ENCODE measurements around the gene SPON1.

SPON1 gene

DNA sequence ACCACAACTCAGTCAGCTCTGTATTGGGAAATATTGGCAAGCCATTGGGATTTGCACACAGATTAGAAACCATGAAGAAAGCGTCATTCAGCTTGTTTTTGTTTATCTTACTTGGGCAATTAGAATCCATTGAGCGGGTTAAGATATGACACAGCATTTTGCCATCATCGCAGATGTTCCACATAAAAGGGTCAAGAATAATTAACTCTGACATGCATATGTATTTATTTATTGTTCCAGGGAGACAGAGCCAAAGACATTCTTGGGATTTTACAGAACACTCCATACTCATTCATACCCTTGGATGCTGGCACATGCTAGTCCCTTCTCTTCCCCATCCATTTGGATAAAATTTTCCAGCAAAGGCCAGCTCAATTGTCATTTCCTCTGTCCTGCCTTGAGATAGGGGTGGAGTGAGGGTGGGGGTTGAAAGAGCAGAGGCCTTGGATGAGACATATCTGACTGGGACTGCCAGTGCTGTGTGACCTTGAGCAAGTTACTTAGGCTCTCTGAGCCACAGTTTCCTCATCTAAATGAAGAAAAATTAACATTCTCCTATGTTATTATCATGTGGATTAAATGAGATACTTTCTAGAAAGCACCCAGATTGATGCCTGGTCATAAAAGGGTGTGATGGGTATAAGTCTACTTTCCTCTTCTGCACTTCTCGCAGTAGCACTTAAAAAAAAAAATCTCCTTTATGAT lies 216.7 kb downstream of the SPON1 start:
- DNase-seq = no peak

DNA sequence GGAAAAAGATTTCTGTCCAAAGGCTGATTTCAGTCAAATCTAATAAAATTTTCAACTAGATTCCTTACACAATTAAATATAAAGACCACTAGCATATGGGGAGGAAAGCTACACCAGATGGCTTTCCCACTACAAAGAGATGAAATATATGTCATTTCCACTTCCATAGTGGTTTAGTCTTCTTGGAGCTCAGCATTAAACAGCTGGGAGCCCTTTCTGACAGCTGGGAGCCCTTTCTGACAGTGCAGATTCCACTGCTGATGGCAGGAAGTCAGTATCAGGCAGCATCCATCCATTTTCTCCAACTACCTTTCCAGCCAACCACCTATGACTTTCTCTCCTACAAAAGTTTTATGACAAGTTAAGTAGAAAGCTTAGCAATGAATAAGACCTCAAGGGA lies 218.6 kb downstream of the SPON1 start:
- no peak for DNase-seq

DNA sequence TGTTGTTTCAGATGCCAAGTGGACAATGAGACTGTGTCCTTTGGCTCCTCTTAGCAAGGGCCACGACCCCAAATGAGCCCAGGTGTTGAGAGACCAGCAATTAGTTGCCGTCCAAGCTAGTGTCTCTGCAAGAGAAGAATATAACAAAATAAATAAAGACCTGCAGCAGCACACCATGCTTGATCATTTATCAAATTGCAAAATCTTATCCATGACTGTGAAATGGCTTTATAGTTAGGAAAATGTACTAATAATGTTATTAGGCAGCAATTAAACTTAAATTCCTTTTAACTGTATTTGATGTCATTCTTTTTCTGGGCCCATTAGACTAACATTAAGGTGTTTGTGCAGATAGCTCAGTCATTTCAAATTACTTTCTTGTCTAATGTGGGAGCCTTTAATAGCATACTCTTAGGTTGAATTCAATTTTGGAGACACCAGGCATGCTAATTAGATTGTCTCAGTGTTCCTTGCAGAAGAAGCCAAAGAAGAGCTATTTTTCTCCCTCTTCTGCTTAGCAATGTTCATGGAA lies 220.4 kb downstream of the SPON1 start:
- DNase-seq = no peak

DNA sequence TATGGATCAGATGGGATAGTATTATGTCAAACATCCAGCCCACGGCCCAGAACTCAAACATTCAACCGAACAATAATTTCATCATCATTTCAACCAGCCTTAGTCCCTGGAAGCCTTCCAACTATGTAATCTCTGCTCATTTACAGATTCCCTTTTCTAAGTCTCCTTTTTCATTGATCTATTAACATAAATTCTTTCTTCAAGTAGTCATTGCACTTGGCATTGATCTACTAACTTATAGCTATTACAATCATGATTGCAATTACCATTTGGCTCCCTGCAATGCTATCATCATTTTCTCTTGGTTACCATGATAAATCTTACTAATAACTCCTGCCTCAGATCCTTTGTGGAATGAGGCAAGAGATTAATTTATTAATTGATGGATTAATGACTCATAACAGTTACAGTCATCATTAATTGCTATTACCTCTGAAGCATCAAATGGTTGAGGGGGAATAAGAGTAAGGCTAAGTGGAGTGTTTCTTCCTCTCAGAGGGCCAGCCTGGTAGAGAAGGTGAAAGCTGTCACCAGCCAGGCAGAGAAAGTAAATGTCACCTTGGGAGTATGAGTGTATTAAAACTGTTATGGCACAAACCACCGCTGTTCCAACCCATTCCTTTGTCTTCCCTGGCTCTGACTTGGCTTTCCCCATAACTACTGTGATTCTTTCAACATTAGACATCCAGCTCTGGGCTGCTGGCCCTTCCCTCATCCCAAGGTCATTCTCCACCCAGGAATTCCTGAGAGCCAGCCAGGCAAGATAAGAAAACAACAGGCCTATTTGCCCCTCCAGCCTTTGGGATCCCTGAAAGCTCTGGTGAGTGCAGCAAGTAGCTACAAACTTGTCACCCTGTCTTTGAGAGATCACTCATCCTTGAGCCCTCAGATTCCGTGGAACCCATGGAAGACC lies 221.8 kb downstream of the SPON1 start:
- no peak for DNase-seq

DNA sequence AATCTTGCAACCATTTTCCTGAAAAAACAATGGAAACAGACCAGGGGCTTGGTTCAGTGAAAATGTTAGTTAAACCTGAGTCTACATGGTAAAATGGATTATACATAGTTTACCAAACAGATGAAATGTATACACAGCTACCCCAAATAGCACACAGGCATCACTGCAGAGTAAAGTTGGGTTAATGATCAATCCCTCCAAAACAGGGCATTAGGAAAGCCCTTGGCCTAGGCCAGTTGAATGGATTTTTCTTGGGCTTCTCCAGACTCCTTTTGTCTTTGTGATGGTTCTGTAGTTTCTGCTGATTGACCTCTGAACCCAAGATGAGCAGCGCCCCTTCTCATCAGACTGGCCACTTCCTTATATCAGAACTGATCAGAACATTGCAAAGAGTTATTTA lies 222.9 kb downstream of the SPON1 start:
- DNase-seq = no peak

DNA sequence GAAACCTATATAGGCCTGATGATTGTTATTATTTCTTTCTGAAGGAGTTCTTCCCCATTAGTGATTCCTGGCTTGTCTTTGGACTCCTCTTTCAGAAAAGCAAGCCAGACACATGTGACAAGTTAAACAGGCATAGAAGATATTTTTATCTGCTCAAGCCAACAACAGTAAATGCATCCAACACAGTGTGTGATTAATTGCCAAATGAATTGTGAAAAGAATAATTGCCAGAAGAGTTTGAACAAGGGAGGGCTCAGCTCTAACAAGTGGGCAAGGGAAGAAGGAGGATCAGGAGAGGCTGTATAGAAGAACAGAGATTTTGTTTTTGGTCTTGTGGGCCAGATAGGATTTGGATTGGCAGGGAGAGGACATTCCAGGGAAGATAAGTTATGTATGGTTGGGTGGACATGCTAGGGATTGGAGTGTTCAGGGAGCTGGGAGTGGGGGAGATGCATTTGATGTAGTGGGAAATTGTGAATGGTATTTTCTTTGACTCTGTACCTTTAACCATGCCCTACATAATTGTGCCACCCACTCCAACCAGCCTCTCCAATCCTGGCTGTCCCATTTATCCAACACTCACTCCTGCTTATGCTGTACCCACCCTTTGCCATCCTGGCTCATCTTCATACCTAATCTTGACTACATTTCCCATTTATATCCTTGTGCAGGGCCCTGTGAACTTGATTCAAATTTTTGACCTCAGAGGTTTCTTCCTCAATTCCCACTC lies 223.7 kb downstream of the SPON1 start:
- no peak for DNase-seq

DNA sequence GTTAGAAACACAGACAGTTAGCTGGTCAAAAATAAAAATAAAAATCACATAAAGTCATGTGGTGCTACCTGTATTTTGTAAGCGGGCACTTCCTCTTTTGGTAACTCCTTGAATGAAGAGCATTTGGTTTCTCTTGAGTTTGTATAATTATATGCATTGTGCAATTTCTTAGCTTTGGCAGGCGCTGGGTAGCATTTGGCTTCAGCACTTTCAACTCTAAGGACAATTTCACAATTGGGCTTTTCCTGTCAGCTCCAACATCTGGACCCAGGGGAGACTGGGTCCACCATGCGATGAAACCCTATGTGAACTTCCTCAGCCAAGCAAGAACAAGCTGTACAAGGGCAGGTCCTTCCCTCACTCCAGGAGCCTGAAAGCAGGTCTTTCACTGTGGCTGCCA lies 227.4 kb downstream of the SPON1 start:
- peak in 3 of 58 donors; percentile 6 to 39 (median 11) for DNase-seq

DNA sequence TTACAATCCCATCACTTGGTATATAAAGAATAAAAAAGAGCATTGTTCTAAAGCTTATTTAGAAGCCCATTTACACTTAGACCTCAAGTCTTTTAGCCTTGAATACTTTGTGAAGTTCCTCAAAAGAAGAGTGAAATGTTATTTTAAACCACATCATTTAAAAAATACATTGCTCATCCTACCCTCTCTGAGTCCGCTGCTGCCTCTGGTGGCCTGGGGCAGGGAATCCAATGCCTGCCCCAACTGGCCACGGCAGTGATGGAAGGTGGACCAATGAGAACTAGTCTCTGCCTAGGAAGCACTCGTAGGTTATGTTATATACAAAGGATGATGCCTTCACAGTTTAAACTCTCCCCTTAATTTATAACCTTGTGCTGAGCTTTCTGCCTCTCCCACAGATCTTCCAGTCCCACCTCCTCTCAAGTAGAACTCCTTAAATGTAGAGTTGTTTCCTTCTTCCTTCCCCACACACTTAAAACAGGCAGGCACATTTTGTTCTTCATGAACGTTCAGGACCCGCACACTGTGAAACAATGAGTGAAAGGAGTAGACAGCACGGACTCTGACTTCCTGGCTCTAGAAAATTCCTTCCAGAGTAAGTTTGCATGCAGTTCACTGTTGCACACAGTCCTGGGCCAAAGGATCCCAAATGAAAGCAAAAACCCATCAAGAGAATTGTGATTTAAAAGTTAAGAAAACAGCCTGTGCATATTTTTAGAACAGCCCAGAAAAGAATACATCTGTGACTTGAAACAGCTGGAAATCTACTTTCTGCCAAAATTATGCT lies 228.7 kb downstream of the SPON1 start:
- no peak for DNase-seq

DNA sequence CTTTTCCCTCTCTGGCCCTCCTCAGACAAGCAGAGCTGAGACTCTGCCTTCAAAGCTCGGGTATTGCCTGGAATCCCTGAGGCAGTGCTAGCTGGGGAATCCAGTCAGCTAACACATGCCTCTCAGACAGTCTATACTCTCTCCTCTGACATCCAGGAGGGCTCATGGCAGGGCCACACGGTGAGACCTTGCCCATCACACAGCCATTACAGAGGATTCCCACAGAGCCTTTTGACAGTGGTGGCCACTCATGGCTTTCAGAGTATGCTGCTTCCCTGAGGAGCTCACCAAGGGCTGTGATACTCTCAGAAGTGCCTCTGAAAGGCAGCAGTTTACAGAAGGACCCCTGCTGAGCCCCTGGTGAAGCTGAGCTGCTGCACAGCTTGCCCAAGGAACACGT lies 231.1 kb downstream of the SPON1 start:
- no peak for DNase-seq

DNA sequence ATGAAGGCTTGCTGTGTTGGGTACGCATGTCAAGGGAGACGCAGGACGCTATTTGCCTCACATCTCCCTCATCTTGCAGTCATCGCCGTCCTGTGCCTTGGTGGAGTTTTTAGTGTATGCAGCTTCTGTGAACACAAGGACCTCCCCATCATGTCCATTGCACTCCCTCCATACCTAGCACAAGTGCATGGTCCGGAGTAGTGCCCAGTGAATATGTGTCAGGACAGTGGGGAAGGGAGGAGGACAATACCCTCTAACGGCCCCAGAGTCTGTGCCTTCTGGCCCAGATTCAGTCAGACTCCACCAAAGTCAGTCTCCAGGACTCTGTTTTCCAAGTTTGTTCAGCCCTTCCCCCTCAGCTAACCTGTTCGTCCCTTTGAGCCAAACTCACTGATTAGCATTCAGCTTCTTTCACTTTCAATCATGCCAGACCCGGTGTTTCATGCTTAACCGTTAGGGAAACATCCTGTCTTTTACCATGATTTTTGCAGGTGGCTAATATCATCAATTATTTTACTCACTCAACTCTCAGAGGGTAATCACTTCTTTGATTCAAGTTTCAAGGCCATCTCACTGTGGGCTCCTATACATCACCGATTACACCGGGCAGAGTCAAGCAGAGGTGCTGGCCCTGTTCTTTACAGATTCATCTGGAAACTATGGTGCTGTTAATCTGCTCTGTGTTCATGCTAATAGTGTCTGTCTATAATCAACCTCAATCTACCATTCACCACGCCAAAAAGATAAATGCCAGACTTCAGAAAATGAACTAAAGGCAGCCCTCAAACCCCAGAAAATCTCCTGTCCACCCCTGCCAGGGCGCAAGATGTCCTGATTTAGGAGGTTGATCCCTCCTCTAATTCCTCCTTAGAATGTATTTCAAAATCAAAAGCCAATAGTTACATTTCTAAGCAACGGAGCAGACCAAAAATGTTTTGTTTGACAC lies 240.0 kb downstream of the SPON1 start:
- no peak for DNase-seq

DNA sequence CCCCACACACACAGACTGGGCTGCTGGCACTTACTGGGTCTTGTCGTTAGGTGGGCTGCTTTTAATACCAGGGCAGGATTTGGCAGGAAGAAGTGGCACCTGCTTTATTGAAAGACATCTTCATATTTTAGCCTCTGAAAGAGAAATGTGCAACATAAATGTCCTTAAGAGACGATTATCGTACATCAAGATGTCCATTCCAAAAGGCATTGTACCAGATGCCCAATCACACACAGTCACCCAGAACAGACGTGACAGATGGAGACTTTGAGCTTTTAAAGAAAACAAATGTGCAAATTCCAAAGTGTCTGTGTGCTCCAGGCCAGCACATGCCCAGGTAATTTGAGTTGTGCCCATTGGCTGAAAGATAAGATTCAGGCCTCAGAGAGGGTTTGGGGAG lies 240.8 kb downstream of the SPON1 start:
- no peak for DNase-seq

DNA sequence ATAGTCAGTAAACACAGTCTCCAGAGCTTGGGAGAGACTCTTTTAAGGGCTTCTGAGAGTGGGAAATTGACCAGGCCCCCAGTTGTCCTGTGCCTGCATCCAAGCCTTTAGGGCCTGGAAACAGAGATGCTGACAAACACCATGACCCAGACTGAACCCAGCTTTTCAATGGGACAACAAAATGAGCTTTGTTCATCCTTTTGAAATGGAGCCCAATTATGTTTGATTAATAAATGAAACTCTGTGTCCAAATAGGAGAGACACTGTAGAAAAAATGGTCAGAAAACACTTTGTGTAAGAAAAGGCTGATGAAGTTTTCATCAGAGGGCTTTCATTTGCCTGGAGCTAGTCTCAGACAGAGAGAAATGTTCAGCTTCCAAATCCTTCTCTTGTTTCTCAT lies 250.5 kb downstream of the SPON1 start:
- DNase-seq = peak in 3 of 58 donors; percentile 5 to 26 (median 16)

DNA sequence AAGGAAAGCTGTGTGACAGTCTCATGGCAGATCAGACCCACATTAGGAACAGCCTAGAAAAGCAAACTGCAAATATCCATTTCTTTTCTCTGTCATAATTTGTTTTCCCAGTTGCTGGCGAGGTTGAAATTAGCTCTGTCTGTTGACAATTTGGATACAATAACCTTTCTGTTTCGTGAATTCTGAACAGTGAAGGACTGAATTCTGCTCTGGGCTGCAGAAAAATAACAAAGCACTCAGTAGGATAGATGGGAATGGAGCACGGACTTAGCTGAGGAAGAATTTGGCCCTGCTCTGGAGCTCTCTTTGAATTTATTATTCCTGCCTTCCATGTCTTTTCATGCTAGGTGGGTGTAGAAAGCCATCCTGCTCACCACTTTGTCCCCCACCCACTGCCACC lies 256.2 kb downstream of the SPON1 start:
- DNase-seq = no peak

DNA sequence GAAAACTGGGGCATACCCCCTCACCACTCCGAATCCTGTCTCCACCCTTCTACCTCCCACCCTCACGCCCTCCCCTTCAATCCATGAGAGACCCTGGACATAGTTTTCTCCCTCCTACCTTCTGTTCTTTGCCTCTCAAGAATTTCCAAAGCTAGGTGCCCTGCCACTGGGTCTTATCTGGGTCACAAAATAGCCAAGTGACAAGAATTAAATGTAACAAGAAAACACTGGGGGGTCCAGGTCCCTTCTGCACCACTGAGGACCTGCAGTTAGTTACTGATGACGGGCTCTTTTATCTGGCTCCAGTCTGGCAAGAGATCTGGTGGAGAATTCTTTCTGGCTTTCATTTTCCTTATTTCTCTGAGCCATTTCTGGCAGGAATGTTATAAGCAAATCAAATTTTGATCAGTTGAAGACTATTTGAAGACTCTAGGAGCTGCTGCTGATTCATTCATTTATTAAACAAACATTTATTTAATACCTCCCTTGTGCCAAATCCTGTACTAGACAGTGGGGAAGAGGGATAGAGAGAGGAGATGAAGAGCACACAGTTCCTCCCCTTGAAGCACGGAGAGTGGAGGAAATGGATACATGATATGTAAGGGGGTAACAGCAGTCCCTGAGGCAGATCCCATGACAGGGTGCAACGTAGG lies 261.2 kb downstream of the SPON1 start:
- DNase-seq = no peak

DNA sequence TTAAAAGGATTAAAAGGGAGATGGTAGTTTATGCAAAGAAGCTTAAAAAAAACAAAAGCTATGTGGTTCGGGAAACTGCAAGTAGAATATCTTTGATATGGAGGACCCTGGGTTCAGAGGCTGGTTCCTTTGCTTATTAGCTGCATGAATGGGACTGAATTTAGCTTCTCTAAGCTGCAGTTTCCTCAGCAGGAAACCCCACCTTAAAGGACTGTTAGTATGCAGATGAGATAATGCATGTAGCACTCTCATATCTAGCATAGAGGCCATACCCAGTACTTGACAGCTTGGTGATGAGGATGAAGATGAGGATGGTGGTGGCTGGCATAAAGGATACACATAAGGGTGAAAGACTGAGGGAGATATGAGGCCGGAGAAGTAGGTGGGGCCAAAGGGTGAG lies 261.9 kb downstream of the SPON1 start:
- no peak for DNase-seq

DNA sequence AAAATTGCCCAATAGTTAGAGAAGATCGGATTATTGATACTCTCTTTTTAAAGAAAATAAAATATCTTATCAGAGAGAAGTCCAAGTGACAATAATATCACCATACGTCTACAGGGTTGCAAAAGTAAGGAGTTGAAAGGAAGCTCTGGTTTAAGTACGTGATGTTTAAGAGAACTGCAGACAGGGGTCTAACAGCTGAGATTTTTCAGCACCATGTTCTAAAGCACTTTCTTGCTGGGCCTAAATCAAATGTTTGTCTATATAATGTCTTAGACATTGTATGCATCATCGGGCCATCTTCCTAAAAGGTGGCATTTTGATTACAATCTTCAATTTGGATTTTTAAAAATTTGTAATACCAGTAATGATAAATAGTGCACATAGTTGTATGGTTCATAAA lies 263.1 kb downstream of the SPON1 start:
- no peak for DNase-seq

DNA sequence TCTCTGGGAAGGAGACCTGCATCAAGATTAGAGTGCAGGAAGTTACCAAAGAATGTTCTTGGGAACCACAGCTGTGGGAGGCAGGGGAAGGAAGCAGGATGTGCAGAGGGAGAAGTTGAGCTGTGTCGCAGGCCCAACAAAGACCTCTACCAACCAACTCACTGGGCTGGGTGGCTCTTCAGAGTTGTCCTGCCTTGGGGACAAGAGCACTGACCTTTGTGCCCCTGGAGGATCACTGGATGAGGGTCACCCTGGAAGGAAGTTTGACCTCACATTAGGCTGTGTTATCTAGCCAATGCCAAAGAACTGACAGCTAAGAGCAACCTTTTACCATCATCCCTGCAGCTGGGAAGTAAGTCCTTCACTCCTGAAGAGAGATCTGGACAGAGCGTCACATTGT lies 265.8 kb downstream of the SPON1 start:
- DNase-seq = no peak

DNA sequence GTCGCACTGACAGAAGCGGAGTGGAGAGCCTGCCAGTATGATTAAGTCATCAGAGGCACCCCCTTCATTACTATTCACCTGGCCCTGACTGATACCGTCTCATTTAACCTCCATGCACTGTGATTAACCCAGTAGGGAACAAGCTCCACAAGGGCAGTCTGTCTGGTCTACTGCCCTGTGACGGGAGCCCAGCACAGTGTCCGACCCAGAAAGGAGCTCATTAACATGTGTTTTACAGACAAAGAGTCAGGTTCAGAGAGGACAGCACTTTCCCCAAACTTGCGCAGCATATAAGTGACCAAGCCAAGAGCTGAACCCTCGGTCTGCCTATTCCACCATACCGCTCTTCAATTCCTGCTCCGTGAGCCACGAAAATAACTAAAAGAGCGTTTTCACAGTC lies 266.9 kb downstream of the SPON1 start:
- no peak for DNase-seq

DNA sequence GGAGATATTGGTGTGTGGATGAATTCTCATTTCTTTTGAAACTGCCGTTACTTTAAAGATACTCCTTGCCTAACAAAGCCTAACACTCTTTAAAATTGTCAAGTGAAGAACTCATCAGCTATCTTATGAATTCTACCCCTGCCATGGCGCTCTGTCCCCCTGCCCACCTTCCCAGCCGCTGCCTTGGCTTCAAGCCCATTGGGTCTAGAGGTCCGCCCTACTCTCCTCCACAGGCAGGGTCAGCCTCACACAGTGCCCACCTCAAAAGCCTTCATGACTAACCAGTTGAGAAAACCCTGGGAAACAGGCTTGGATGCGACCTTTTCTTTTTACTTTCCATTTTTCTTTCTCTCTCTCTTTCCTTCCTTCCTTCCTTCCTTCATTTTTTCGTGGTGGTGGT lies 267.9 kb downstream of the SPON1 start:
- no peak for DNase-seq

Measured in anterior cingulate cortex (tissue), 58 donors.